NT2/D1 (cell line): Measurements from ENCODE around the gene BIRC3.

Source experiments
- YY1 ChIP-seq: IDR thresholded peaks from 2 replicates; pipeline ENCODE4 v1.6.1; 2011; ENCODE audit not compliant: insufficient read length, insufficient read depth
- ZNF274 ChIP-seq: IDR thresholded peaks from 2 replicates; pipeline ENCODE4 v1.6.1; 2011; ENCODE audit warnings: mild to moderate bottlenecking, low read depth, low read length

- no peak for TF ChIP-seq YY1
- no peak for TF ChIP-seq ZNF274
Measured at GRCh38 chr11:102343809-102344208, 26.5 kb downstream of the BIRC3 start.
